GM12875 (cell line): ENCODE measurements around the gene TSC22D1.

Experiments used
- H3K4me3 ChIP-seq: one replicate; pipeline ENCODE4 v1.5.1; 2011; ENCODE audit warnings: low read depth, low read length, control low read depth
- TF ChIP-seq, protein P1 (sequence below): IDR thresholded peaks from 2 replicates; pipeline ENCODE4 v1.5.1; 2011; ENCODE audit warnings: low read depth, mild to moderate bottlenecking, control low read depth, inconsistent platforms, low read length, moderate library complexity, borderline replicate concordance; ENCODE audit not compliant: insufficient read depth

Gene TSC22D1

DNA sequence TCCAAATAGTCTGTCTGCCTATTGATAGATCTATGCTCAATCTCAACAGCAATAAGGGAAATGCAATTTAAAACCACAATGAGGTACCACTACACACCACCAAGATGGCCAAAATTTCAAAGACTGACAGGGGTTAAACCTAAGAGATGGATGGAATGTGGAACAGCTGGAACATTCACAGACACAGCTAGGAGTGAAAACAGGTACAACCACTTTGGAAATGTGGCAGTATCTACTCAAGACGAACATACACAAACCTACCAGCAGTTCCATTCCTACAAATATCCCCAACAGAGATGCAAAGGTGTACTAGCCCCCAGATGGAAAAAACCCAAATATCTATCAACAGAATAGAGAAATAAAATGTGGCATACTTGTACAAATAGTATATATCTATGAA lies 86.4 kb downstream of the TSC22D1 start:
- no peak overlapping the region for H3K4me3 ChIP-seq
- TF ChIP-seq, protein P1, sequence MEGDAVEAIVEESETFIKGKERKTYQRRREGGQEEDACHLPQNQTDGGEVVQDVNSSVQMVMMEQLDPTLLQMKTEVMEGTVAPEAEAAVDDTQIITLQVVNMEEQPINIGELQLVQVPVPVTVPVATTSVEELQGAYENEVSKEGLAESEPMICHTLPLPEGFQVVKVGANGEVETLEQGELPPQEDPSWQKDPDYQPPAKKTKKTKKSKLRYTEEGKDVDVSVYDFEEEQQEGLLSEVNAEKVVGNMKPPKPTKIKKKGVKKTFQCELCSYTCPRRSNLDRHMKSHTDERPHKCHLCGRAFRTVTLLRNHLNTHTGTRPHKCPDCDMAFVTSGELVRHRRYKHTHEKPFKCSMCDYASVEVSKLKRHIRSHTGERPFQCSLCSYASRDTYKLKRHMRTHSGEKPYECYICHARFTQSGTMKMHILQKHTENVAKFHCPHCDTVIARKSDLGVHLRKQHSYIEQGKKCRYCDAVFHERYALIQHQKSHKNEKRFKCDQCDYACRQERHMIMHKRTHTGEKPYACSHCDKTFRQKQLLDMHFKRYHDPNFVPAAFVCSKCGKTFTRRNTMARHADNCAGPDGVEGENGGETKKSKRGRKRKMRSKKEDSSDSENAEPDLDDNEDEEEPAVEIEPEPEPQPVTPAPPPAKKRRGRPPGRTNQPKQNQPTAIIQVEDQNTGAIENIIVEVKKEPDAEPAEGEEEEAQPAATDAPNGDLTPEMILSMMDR: no peak

DNA sequence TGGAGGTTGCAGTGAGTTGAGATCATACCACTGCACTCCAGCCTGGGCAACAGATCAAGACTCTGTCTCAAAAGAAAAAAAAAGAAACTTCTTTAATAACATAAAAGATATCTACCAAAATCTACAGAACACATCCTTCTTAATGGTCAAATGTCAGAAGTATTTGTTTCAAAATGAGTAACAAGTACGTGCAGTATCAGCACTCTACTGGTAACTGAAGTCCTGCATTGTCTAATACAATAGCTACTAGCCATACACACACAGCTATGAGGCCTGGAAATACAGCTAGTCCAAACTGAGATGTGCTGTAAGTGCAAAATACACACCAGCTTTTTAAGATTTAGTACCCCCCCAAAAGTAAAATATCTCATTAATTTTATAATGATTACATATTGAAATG lies 88.1 kb downstream of the TSC22D1 start:
- no peak overlapping the region for H3K4me3 ChIP-seq
- TF ChIP-seq, protein P1: no peak

DNA sequence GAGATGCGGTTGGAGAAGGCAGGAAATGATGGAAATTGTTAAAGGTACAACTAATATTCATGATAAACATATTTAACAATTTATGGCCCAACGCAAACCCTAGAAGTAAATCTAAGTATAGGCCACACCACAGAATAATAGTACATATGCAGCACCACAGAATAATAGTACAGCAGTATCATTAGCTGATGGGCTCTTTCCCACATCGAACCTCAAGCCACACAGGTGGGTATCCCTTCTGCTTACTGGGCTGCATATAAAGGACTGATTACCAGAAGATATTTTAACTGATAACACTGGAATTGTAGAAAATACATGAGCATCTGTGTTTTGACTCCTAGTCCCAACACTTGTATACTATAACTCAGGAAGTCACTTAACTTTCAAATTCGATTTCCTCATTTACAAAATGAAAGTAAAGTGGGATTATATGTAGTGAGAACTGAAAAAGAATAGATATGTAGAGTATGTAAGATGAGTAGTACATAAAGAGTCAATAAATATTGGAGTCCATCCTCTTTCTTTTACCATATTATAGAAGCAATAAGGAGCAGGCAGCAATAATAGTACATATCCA lies 91.5 kb downstream of the TSC22D1 start:
- no peak overlapping the region for H3K4me3 ChIP-seq
- TF ChIP-seq, protein P1: no peak

DNA sequence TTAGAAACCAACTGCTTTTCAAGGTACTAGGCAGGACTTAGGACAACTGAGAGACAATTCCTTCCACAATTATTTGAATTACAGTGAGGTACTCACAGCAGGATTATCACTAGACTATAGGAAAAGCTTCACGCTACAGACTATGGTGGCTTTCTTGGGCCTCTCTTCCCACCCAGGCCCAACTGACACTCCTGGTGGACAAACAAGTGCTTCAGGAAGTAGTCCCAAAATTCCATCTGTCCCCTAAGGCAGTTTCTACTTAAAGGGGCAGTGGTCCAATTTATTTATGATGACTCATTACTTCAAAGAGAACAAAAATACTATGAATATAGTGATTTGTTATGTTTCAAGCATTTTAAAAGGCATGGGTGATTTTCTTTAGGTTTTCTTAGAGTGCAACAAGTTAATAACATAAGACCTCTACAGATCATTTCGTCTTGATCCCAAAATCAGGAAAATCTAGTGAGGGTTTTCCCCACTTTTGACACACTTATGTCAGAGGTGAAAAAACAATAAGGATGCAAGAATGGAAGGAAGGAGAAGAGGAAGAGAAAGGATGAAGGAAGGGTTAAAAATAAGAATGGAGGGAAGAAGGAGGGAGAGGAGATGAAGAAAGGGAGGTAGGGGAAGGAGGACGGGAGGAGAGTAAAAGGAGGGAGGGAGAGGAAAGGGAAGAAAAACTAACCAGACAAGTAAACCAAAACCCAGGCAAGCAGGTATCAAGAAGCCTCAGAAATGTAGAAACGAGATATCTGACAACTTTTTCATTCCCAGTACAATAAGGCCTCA lies 101.8 kb downstream of the TSC22D1 start:
- H3K4me3 ChIP-seq: no peak overlapping the region
- TF ChIP-seq, protein P1: no peak

DNA sequence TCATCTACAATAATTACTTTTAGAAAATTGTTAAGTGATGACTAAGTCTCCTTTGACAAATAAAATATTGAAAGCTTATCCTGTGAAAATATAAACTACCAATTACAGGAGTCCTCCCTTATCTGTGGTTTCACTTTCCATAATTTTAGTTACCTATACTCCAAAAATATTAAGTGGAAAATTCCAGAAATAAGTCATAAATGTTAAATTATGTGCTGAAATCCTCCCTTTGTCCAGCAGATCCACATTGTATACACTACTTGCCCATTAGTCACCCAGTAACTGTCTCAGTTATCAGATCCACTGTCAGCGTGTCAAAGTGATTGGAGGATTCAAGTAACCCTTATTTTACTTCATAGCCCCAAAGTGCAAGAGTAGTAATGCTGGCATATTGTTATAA lies 104.4 kb downstream of the TSC22D1 start:
- H3K4me3 ChIP-seq: no peak overlapping the region

DNA sequence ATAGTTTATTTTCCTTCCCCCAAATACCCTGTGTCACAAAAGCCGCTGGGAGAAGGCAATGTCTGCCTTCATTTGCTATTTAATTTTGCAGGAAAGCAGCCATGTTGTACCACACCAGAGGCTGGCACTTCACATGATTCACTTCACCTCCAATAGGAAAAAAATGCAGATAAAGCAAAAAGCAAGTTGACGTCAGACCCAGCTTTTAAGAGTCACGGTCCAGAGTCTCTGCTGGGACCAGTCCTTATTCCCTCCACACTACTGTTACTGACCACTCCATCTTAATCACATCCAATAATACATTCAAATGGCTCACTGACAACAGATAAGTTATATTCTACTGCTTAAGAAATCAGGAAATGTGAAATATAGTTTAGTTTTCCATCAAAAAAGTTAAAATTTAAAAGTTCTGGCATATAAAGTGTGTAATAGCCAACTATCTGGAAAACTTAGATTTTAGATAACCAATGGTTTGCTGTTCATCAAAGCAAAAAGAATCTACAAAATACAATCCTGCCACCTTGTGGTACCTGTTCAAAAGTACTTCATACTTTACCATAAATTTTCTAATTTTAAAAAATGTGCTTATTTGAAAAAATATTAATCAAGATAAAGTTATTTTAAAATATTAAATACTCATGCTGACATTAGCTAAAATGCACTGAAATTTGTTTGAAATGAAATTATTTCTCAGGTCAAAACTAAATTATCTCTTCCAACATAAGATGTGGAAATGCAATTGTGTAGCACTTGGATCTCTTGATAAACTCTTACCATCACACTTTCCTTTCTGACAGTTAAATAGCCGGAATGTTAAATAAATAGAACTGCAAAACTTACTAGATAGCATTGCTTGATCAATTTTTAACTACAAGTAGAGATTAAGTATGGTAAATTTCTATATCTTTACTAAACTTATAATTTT lies 105.2 kb downstream of the TSC22D1 start:
- TF ChIP-seq, protein P1: no peak

More for the DNA sequence above, 104.4 kb downstream of the TSC22D1 start:
- TF ChIP-seq, protein P1: no peak

More for the DNA sequence above, 105.2 kb downstream of the TSC22D1 start:
- H3K4me3 ChIP-seq: no peak overlapping the region
